Ovary (tissue), 9 donors: ENCODE results near the gene RAPGEF2. TPM values are rescaled to one million over a fixed set of nuclear protein-coding genes. Genes with fewer than 3 reads are reported as not detected.

ENCODE experiments used
- DNase-seq, 5 donors: peaks; one replicate each; pipeline ENCODE4 v3.0.0-alpha.2; 2019 to 2020
- H3K27ac ChIP-seq, 2 donors: fragments of 200-600 bp; one replicate each; pipeline versions ENCODE4 v1.5.1 to v1.8.0; 2019 to 2022
- H3K27me3 ChIP-seq: fragments of 200-600 bp; one replicate; pipeline ENCODE4 v1.8.0; 2022
- H3K36me3 ChIP-seq: fragments of 200-600 bp; sonication (generic); one replicate; pipeline ENCODE4 v1.5.1; 2019
- H3K4me1 ChIP-seq: one replicate; pipeline ENCODE4 v1.8.1; 2013; ENCODE audit warnings: mild to moderate bottlenecking, moderate library complexity; ENCODE audit not compliant: insufficient read depth
- H3K4me3 ChIP-seq: fragments of 200-600 bp; sonication (generic); one replicate; pipeline ENCODE4 v1.5.1; 2017
- H3K9me3 ChIP-seq, 2 donors: fragments of 200-600 bp in 1 of 2; sonication (generic) in 1 of 2; one replicate each; pipeline versions ENCODE4 v1.5.1 to v1.8.1; 2013 to 2019; ENCODE audit warnings: mild to moderate bottlenecking in 1 of 2, moderate library complexity in 1 of 2
- EP300 ChIP-seq: sonication (generic); formaldehyde crosslinking; IDR thresholded peaks from one replicate; pipeline ENCODE4 v1.6.1; 2017; ENCODE audit warnings: antibody characterized with exemption
- POLR2A ChIP-seq: fragments of 450-650 bp; IDR thresholded peaks from one replicate; pipeline ENCODE4 v1.6.1; 2017; ENCODE audit warnings: antibody characterized with exemption, mild to moderate bottlenecking, moderate library complexity
- WGBS, 3 donors: extraction: QIAGEN DNeasy Blood & Tissue Kit in 1 of 3; methylation state at CpG; one replicate each; pipeline versions ENCODE4 v1.1.5 to v1.1.7; 2013 to 2017; 5-methylcytosine and 5-hydroxymethylcytosine counted together
- intact Hi-C, 4 donors: fragments of 100-400 bp; cut with DNase I; formaldehyde crosslinking; loops; one replicate each; pipeline versions ENCODE4 v1.11.0 to v1.15.1; 2022 to 2023
- polyA plus RNA-seq, 2 donors: library from polyadenylated mRNA; stranded (reverse); fragments of 200-250 nt in 1 of 2; fragments of 350-450 nt in 1 of 2; fragmentation: Illumina TruSeq in 1 of 2; extraction: RNeasy Lipid Tissue Mini Kit (QIAGEN cat#74804) in 1 of 2; gene quantifications; one replicate each; pipeline ENCODE4 v1.2.3, GENCODE V29; 2013 to 2014
- total RNA-seq, 7 donors: library from RNA; depleted of rRNA in 2 of 7; stranded (reverse); fragments of >200 nt in 2 of 7; fragmentation: NEBNext Ultra II Directional in 3 of 7; extraction: Animal tissue kit (Norgen Biotek cat#: 25700) in 3 of 7; gene quantifications; one replicate each; pipeline versions ENCODE4 v1.1.0 to v1.2.4, GENCODE V29; 2016 to 2023
- TF ChIP-seq, protein P1 (sequence below), 3 donors: fragments of 450-650 bp in 2 of 3; fragments of 200-600 bp in 1 of 3; IDR thresholded peaks; one replicate each; pipeline versions ENCODE4 v1.5.1 to v1.8.0; 2016 to 2022; ENCODE audit warnings: antibody characterized with exemption in 3 of 3, mild to moderate bottlenecking in 1 of 3
- donor health status: DM: no; HTN: no; CAD: no; lungs with moderate emphysema.
- donor health status: DM: no; HTN: no; CAD: no.
- donor health status: Bipolar disorder and iron deficiency.
- donor health status: DM: yes; HTN: yes; CAD: no.
- donor health status: DM: no; HTN: no; CAD: no.
- donor health status: DM: yes; HTN: yes; CAD: no.

The RAPGEF2 gene
- total and polyA plus RNA-seq, 9 donors = 11.5 to 46.5 (median 25.4) TPM

DNA sequence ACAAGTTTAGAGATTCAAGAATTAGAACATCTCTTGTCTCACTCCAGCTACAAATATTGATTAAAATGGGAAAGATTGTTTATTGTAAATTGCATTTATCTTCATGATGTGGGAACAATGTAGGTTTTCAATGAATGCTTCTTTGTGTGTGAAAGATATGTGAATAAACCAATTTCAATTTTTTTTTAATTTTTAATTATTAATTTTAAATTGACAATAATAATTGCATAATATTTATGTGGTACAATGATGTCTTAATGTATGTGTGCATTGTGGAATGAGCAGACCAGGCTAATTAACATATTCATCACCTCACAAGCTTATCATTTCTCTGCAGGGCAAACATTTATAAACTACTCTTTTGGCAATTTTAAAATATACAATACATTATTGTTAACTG lies 281.1 kb downstream of the RAPGEF2 start:
- Histone ChIP-seq H3K36me3 (no peaks in the 10 kb centered on the region), H3K4me1 (no peaks in the 10 kb centered on the region), H3K27ac (no peak overlapping the region), H3K27me3 (no peaks in the 10 kb centered on the region), H3K4me3 (no peak overlapping the region), H3K9me3 (no peaks in the 10 kb centered on the region)
- TF ChIP-seq, protein P1, sequence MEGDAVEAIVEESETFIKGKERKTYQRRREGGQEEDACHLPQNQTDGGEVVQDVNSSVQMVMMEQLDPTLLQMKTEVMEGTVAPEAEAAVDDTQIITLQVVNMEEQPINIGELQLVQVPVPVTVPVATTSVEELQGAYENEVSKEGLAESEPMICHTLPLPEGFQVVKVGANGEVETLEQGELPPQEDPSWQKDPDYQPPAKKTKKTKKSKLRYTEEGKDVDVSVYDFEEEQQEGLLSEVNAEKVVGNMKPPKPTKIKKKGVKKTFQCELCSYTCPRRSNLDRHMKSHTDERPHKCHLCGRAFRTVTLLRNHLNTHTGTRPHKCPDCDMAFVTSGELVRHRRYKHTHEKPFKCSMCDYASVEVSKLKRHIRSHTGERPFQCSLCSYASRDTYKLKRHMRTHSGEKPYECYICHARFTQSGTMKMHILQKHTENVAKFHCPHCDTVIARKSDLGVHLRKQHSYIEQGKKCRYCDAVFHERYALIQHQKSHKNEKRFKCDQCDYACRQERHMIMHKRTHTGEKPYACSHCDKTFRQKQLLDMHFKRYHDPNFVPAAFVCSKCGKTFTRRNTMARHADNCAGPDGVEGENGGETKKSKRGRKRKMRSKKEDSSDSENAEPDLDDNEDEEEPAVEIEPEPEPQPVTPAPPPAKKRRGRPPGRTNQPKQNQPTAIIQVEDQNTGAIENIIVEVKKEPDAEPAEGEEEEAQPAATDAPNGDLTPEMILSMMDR (IDR thresholded peaks at IDR 0.05) = no peak
- no peak for TF ChIP-seq POLR2A
- TF ChIP-seq EP300 = no peak
- intact Hi-C loops = no loop called here
- DNase-seq = no peak

DNA sequence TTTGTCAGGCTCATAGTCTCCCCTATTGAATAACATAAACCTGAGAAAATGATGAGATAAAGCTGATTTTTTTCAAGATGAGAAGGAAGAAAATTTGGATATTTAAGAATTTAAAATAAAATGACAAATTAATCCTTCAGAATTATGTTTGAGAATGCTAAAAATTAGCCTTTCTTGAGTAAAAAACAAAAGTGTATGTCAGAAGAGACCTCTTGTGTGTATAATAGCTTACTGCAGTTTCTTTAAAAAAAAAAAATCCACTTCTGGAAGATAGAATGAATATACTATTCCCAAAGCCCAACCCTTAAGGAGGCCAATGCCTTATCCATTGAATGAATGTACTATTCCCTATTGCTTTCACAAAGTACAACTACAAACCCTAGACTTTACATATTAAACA lies 281.8 kb downstream of the RAPGEF2 start:
- no peak overlapping the region for H3K4me3 ChIP-seq
- H3K27me3 ChIP-seq = no peaks in the 10 kb centered on the region
- no peak for DNase-seq
- H3K9me3 ChIP-seq = no peaks in the 10 kb centered on the region
- no peak for TF ChIP-seq POLR2A
- TF ChIP-seq, protein P1 (IDR thresholded peaks at IDR 0.05) = no peak
- TF ChIP-seq EP300 = no peak
- no peaks in the 10 kb centered on the region for H3K36me3 ChIP-seq
- intact Hi-C loops = no loop called here
- no peaks in the 10 kb centered on the region for H3K4me1 ChIP-seq
- H3K27ac ChIP-seq = no peak overlapping the region

DNA sequence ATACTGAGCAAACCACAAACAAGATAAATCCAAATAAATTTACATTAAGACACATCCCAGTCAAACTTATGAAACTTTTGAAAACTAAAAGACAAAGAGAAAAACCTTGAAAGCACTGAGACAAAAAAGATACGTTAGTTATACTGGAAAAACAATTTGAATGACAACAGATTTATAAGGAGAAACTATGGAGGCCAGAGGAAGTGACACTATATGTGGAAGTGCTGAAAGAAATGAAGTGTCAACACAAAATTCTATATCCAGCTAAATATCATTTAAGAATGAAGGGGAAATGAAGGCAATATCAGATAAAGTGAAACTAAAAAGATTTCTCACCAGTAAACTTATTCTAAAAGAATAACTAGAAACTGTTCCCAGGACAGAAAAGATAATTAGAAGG lies 283.7 kb downstream of the RAPGEF2 start:
- no peaks in the 10 kb centered on the region for H3K4me1 ChIP-seq
- no peaks in the 10 kb centered on the region for H3K36me3 ChIP-seq
- no peaks in the 10 kb centered on the region for H3K27me3 ChIP-seq
- no peak for TF ChIP-seq EP300
- TF ChIP-seq, protein P1 (IDR thresholded peaks at IDR 0.05) = no peak
- no peak for TF ChIP-seq POLR2A
- no peak for DNase-seq
- no peak overlapping the region for H3K27ac ChIP-seq
- H3K9me3 ChIP-seq = no peaks in the 10 kb centered on the region
- no peak overlapping the region for H3K4me3 ChIP-seq
- 76 to 92% (median 85%) methylated on average over 1 of the region's 1 CpG for WGBS, 3 donors
- intact Hi-C loops = no loop called here

DNA sequence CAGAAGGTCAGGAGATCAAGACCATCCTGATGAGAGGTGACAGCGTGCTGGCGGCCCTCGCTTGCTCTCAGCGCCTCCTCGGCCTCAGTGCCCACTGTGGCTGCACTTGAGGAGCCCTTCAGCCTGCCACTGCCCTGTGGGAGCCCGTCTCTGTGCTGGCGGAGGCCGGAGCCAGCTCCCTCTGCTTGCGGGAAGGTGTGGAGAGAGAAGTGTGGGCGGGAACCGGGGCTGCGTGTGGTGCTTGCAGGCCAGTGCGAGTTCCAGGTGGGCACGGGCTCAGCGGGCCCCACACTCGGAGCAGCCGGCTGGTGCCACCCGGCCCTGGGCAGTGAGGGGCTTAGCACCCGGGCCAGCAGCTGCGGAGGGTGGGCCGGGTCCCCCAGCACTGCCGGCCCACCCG lies 286.9 kb downstream of the RAPGEF2 start:
- H3K36me3 ChIP-seq = no peaks in the 10 kb centered on the region
- no peaks in the 10 kb centered on the region for H3K4me1 ChIP-seq
- H3K9me3 ChIP-seq = no peaks in the 10 kb centered on the region
- no peak overlapping the region for H3K4me3 ChIP-seq
- intact Hi-C loops = no loop called here
- H3K27ac ChIP-seq = no peak overlapping the region
- no peaks in the 10 kb centered on the region for H3K27me3 ChIP-seq
- DNase-seq = no peak
- 93 to 97% (median 94%) methylated on average over 17 to 23 of the region's 23 CpGs for WGBS, 3 donors
- TF ChIP-seq POLR2A (no peak), EP300 (no peak)
- TF ChIP-seq, protein P1 (IDR thresholded peaks at IDR 0.05) = no peak

DNA sequence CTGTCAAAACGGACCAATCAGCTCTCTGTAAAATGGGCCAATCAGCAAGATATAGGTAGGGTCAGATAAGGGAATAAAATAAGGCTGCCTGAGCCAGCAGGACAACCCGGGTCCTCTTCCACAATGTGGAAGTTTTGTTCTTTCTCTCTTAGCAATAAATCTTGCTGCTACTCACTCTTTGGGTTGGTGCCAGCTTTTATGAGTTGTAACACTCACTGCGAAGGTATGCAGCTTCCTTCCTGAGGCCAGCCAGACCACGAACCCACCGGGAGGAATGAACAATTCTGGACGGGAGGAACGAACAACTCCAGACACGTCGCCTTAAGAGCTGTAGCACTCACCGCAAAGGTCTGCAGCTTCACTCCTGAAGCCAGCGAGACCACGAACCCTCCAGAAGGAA lies 287.8 kb downstream of the RAPGEF2 start:
- Histone ChIP-seq H3K36me3 (no peaks in the 10 kb centered on the region), H3K27me3 (no peaks in the 10 kb centered on the region), H3K4me1 (no peaks in the 10 kb centered on the region), H3K4me3 (no peak overlapping the region), H3K27ac (no peak overlapping the region), H3K9me3 (no peaks in the 10 kb centered on the region)
- 26 to 38% (median 34%) methylated on average over 12 of the region's 12 CpGs for WGBS, 3 donors
- no peak for TF ChIP-seq POLR2A
- TF ChIP-seq, protein P1 (IDR thresholded peaks at IDR 0.05) = no peak
- TF ChIP-seq EP300 = no peak
- intact Hi-C loops = no loop called here
- DNase-seq = no peak
